HUES6 (cell line): ENCODE measurements around the gene RASGRP2.

ENCODE experiments used
- H3K27ac ChIP-seq: 2 replicates; pipeline ENCODE4 v1.7.0; 2013; ENCODE audit warnings: low read depth, mild to moderate bottlenecking, low read length, inconsistent platforms
- H3K27me3 ChIP-seq: 2 replicates; pipeline ENCODE4 v1.6.1; 2013; ENCODE audit warnings: low read length; ENCODE audit not compliant: control insufficient read depth, insufficient read depth
- H3K36me3 ChIP-seq: 2 replicates; pipeline ENCODE4 v1.6.1; 2013; ENCODE audit warnings: low read length; ENCODE audit not compliant: control insufficient read depth, insufficient read depth
- H3K4me1 ChIP-seq: 2 replicates; pipeline ENCODE4 v1.6.1; 2013; ENCODE audit warnings: low read length; ENCODE audit not compliant: control insufficient read depth, insufficient read depth
- H3K4me3 ChIP-seq: 2 replicates; pipeline ENCODE4 v1.5.1; 2013; ENCODE audit warnings: low read depth, low read length
- H3K9ac ChIP-seq: one replicate; pipeline ENCODE4 v1.6.1; 2013; ENCODE audit warnings: mild to moderate bottlenecking, low read length
- H3K9me3 ChIP-seq: 2 replicates; pipeline ENCODE4 v1.6.1; 2013; ENCODE audit warnings: low read depth, low read length; ENCODE audit not compliant: control insufficient read depth, insufficient read depth

The RASGRP2 gene

DNA sequence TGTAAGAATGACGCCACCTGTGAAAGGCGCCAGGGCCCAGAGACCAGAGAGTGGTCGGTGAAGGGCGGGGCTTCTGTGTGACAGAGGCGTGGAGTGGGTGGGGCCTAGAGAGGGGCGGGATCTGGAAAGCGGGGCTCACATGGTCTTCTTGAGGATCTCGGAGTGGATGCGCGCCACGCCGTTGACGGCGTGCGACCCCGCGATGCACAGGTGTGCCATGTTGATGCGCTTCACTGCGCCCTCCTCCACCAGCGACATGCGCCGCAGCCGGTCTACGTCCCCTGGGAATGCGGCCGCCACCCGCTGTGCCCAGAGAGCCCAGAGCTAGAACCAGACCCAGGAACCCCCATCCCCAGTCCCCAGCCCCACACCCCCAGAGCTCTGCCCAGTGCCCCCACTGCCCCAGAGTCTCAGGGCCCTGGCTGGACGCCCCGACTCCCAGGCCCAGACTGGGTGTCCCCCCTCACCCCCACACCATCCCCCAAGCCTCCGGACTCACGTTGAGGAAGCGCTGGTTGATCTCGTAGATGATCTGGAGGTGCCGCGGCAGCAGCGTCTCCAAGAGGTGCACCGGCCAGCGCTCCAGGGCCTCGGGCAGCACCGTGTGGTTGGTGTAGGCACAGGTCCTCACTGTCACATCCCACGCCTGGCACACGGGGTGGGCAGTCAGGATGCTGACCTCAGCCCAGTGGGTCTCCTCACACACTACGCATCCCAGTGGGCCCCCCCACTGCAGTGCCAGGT is 9.6 kb upstream of the RASGRP2 start:
- Histone ChIP-seq H3K27me3 (no peaks in the 10 kb centered on the region), H3K27ac (no peak overlapping the region), H3K9me3 (no peaks in the 10 kb centered on the region), H3K4me1 (peaks cover 4% of the 10 kb centered on the region), H3K9ac (no peak overlapping the region), H3K4me3 (no peak overlapping the region), H3K36me3 (no peaks in the 10 kb centered on the region)

DNA sequence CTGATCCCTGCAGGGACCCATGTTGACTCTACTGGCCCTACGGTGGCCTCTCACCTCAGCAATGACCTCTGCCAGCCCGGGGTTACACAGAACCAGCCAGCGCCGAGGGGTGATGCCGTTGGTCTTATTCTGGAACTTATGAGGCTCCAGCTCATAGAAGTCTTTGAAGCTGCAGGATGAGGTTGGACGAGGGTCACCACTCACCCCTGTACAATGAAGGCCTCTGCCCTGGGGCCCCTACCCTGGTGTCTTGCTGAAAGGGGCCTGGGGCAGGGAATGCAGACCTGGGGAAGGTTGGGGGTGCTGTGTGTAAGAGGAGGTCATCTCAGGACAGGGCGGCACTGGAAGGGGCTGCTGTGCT is 9.1 kb upstream of the RASGRP2 start:
- no peak overlapping the region for H3K9ac ChIP-seq
- H3K36me3 ChIP-seq: no peaks in the 10 kb centered on the region
- H3K27ac ChIP-seq: no peak overlapping the region
- no peaks in the 10 kb centered on the region for H3K27me3 ChIP-seq
- H3K9me3 ChIP-seq: no peaks in the 10 kb centered on the region
- H3K4me3 ChIP-seq: no peak overlapping the region
- peaks cover 4% of the 10 kb centered on the region for H3K4me1 ChIP-seq

DNA sequence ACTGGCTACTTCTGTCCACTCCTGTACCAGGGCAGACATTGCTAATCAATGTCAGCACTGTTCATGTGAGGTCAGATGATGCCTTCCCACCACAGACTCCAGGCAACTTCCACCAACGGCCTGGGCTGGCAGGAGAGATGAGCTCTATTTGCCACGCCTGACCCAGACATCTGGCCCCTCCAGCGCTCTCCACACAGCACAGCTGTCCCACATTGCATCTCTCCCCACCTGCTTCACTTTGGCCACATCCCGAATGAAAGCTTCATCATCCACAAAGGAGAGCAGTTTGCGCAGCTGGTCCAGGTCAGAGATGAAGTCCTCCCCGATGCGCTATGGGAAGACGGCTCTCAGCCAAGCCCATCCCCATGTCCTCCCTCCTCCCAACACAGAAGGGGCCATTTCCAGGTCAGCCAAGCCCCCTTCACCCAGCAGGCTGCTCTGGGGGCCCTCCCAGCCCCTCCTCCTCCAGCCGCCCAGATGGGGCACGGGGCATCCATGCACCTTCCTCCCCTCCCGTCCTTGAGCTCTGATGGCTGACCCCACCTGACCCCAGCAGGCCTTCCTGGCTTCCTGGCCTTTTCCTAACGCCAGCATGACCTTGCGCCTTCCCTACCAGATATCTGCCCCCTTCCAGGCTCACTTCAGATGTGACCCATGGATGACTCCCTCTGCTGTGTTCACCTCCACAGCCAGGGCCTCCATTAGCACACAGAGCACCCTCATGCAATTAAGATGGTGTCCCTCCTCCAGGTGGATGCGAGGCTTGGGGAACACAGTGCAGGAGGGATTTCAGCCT is 8.4 kb upstream of the RASGRP2 start:
- Histone ChIP-seq H3K36me3 (no peaks in the 10 kb centered on the region), H3K4me3 (no peak overlapping the region), H3K27me3 (no peaks in the 10 kb centered on the region), H3K9me3 (no peaks in the 10 kb centered on the region), H3K9ac (no peak overlapping the region), H3K4me1 (peaks cover 4% of the 10 kb centered on the region), H3K27ac (no peak overlapping the region)

DNA sequence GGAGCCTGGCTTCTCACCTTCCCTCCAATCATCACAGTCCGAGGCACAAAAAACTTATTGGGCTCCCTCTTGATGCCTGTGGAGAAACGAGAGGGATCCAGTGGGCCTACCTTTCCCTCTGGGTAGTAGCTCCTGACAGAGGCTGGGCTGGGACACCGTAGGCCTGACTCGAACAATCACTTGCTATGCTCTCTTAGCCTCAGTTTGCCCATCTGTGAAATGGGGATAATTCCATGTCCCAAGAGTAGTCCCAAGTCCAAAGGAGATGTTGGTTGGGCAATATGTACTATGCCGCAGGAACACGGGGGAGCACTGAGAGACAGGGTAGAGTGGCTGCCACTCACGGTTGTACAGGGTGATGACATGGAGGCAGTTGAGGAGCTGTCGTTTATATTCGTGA is 7.6 kb upstream of the RASGRP2 start:
- Histone ChIP-seq H3K4me1 (peaks cover 4% of the 10 kb centered on the region), H3K27ac (no peak overlapping the region), H3K36me3 (no peaks in the 10 kb centered on the region), H3K4me3 (no peak overlapping the region), H3K9ac (no peak overlapping the region), H3K9me3 (no peaks in the 10 kb centered on the region), H3K27me3 (peaks cover 4% of the 10 kb centered on the region; the same call in 1 of the 2 replicates)

DNA sequence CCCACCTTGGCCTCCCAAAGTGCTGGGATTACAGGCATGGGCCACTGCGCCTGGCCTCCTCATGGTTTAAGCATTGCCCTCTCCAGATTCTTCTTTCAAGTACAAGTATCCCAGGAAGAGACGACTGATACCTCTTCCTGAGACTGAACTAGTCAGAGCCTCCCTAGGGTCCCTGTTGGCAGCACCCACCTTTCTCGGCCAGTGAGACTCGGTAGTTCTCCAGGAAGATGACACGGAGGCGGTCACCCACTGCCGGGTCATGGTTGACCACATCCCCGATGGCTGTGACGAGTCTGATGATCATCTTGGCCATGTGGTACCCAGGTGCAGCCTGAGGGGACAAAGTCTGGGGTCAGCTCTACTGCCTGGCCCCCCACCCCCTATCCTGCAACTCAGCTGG is 7.2 kb upstream of the RASGRP2 start:
- no peak overlapping the region for H3K9ac ChIP-seq
- no peak overlapping the region for H3K4me3 ChIP-seq
- no peak overlapping the region for H3K27ac ChIP-seq
- H3K36me3 ChIP-seq: no peaks in the 10 kb centered on the region
- H3K27me3 ChIP-seq: peaks cover 7% of the 10 kb centered on the region; the same call in 1 of the 2 replicates
- H3K9me3 ChIP-seq: no peaks in the 10 kb centered on the region
- peaks cover 4% of the 10 kb centered on the region for H3K4me1 ChIP-seq

DNA sequence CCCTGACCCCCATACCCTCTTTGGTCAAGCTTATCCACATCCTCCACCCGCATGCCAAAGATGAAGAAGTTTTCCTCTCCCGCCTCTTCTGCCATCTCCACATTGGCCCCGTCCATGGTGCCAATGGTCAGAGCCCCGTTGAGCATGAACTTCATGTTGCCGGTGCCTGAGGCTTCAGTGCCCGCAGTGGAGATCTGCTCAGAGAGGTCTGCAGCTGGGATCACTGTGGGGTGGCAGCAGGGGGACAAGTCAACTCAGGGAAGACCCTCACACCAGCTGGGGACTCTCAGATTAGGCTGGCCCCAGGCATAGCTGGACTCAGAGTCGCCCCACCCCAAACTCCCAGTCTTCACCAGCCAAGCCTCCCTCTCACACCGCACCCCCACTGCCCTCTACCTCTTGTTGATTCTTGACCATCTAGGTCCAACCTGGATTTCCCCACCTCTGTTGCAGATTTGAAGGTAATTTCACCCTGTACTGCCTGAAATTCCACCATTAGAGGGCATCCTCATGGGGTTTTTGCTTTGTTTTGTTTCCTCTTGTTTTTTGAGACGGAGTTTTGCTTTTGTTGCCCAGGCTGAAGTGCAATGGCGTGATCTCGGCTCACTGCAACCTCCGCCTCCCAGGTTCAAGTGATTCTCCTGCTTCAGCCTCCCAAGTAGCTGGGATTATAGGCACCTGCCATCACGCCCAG is 6.6 kb upstream of the RASGRP2 start:
- H3K9ac ChIP-seq: no peak overlapping the region
- no peak overlapping the region for H3K4me3 ChIP-seq
- H3K9me3 ChIP-seq: no peaks in the 10 kb centered on the region
- no peaks in the 10 kb centered on the region for H3K36me3 ChIP-seq
- H3K4me1 ChIP-seq: peaks cover 4% of the 10 kb centered on the region
- H3K27me3 ChIP-seq: peaks cover 11% of the 10 kb centered on the region; the same call in 1 of the 2 replicates
- no peak overlapping the region for H3K27ac ChIP-seq

DNA sequence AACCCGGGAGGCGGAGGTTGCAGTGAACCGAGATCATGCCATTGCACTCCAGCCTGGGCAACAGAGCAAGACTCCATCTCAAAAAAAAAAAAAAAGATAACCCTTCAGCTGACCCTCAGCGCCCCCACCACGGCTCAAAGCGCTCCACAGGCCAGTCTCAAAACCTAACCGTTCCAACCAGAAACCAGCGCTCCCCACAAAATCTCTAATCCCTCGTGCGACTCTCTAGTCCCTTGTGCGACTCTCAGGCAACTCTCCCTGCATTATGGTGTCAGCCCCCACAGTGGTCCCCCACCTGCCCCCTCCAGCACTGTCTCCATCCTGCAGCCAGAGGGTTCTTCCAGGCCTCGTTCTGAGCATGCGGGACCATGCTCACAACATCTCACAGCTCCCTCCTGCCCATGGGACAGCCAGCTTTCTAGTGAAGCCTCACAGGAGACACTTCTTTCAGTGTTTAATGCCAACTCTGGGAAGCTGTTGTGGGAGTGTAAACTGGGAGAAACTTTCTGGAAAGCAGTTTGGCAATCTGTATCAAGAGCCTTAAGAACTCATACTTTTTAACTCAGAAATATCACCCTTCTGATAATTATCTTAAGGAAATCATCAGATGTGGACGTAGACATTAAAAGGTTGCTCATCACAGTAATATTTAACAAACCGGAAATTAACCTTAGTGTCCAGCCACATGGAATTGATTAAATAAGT is 4.2 kb upstream of the RASGRP2 start:
- H3K9ac ChIP-seq: no peak overlapping the region
- no peaks in the 10 kb centered on the region for H3K36me3 ChIP-seq
- no peaks in the 10 kb centered on the region for H3K9me3 ChIP-seq
- H3K4me3 ChIP-seq: no peak overlapping the region
- peaks cover 30% of the 10 kb centered on the region for H3K27me3 ChIP-seq
- H3K4me1 ChIP-seq: peaks cover 4% of the 10 kb centered on the region; the same call in 1 of the 2 replicates
- H3K27ac ChIP-seq: no peak overlapping the region

DNA sequence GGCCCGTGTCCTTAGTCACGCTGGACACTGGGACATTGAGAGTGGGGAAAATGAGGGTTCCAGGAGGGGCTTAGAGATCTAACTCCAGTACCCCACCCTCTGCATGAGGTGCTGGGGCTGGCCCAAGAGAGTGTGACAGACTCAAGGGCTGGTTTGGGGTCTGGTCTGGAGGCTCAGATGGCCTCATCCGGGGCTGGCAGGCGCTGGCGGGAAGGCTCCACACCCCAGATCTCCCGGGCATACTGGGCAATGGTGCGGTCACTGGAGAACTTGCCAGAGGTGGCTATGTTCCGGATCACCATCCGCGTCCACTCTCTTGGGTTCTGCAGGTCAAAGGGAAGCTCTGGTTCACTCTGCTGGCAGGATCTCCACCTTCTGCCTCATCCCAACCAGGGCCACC is 2.5 kb upstream of the RASGRP2 start:
- peaks cover 46% of the 10 kb centered on the region for H3K27me3 ChIP-seq
- H3K9ac ChIP-seq: no peak overlapping the region
- peaks cover 16% of the 10 kb centered on the region for H3K4me1 ChIP-seq
- no peaks in the 10 kb centered on the region for H3K36me3 ChIP-seq
- H3K9me3 ChIP-seq: no peaks in the 10 kb centered on the region
- peak overlapping the region; percentile 51; the same call in 1 of the 2 replicates for H3K4me3 ChIP-seq
- H3K27ac ChIP-seq: no peak overlapping the region

DNA sequence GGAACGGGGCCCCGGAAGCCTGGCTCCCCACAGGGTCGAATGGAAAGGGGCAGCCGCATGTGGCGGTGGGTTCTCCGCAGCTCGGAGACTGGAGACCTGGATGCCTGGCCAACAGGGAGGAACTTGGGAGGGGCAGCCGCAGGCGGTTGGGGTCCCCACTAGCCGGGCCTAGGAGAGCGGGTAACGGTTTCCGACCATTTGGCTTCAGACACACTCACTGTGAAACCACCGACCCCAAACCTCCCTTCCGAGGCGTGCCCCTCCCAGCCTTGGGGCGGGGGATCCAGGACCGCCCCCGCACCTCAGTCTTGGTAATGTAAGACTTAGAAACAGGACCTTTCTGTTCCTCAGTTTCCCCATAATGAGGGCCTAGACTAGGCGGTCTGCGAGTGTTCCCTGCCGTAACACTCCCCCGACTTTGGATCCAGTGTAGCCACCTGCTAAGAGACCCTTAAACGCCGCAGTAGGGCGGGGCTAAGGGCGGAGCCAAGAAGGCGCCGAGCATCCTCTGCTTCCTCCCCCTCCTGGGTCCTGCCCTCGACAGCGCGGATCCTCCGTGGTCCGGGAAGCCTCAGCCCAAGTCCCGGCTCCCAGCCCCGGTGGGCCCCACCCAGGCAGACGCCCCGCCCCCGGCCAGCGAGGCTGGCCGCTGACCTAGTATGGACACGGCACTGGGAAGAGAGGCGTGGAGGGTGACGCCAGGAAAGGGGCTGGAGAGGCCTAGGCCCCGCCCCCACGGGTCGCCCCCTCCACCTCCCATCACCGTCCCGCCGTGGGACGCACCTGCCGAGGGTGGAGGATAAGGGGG is 1.8 kb upstream of the RASGRP2 start:
- H3K27me3 ChIP-seq: peaks cover 53% of the 10 kb centered on the region
- H3K4me3 ChIP-seq: peak overlapping the region; percentile 51
- H3K4me1 ChIP-seq: peaks cover 23% of the 10 kb centered on the region
- peak overlapping the region; percentile 5 for H3K9ac ChIP-seq
- H3K27ac ChIP-seq: no peak overlapping the region
- no peaks in the 10 kb centered on the region for H3K9me3 ChIP-seq
- no peaks in the 10 kb centered on the region for H3K36me3 ChIP-seq

DNA sequence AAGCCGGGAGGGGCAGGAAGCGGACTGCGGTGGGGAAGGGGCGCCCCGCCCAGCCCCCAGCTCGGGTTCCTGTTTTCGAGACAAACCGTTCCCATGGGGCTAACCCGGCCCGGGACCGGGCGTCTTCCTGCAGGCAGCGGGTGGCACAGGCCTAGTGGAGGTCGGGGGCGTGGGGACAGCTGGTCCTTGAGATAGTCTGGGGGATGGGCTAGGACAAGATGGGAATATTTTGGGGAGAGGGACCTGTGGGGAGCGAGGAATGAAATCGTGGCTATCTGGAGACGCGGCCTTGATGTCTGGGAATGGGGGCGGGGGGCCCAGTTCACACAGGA is 1.2 kb upstream of the RASGRP2 start:
- Histone ChIP-seq H3K27me3 (peaks cover 59% of the 10 kb centered on the region), H3K9me3 (no peaks in the 10 kb centered on the region), H3K36me3 (no peaks in the 10 kb centered on the region), H3K4me3 (peak overlapping the region; percentile 51), H3K9ac (peak overlapping the region; percentile 5), H3K27ac (no peak overlapping the region), H3K4me1 (peaks cover 28% of the 10 kb centered on the region)
